Subcutaneous adipose tissue (tissue), 4 donors: ENCODE results near the gene CLMP. TPM values are rescaled to one million over a fixed set of nuclear protein-coding genes. Genes with fewer than 3 reads are reported as not detected.

Experiments
- CTCF ChIP-seq: fragments of 450-650 bp; IDR thresholded peaks from one replicate; pipeline ENCODE4 v1.5.1; 2016; ENCODE audit warnings: low read depth, mild to moderate bottlenecking, control low read depth, antibody characterized with exemption, moderate library complexity
- total RNA-seq, 4 donors: library from RNA; depleted of rRNA; stranded (reverse); fragments of >200 nt; gene quantifications; one replicate each; pipeline ENCODE4 v1.1.0, GENCODE V29; 2016

Gene CLMP
- total RNA-seq, 4 donors from 2014 or later, result 201 to 240 (median 209) TPM

GRCh38 chr11:123216249-123216648 is 21.2 kb upstream of the CLMP start:
- TF ChIP-seq CTCF, result no peak

GRCh38 chr11:123214940-123215339 is 19.9 kb upstream of the CLMP start:
- no peak for TF ChIP-seq CTCF

- no peak for TF ChIP-seq CTCF
These were observed 19.3 kb upstream of the CLMP start for GRCh38 chr11:123214396-123214795.

GRCh38 chr11:123213307-123213771 is 18.3 kb upstream of the CLMP start:
- TF ChIP-seq CTCF, result no peak

- TF ChIP-seq CTCF, result no peak
These were observed 17.4 kb upstream of the CLMP start for GRCh38 chr11:123212406-123212805.

DNA sequence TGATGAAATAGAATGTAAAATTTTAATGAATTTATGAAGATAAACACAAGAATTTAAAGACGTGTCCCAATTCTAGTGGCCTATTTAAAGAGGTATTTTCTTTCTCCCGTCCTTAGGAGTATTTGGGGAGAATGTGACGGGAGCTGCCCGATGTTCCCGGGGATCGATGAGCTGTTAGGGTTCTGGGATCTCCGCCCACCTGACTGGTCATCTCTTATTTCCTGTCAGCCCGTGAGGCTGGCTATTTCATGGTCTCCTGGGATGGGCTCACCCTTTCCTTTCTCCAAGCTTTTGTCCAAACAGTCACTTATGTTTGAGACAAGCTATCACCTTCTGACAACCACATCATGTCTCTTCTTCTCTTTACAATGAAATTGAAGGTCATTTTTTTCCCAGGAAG is 16.9 kb upstream of the CLMP start:
- no peak for TF ChIP-seq CTCF

DNA sequence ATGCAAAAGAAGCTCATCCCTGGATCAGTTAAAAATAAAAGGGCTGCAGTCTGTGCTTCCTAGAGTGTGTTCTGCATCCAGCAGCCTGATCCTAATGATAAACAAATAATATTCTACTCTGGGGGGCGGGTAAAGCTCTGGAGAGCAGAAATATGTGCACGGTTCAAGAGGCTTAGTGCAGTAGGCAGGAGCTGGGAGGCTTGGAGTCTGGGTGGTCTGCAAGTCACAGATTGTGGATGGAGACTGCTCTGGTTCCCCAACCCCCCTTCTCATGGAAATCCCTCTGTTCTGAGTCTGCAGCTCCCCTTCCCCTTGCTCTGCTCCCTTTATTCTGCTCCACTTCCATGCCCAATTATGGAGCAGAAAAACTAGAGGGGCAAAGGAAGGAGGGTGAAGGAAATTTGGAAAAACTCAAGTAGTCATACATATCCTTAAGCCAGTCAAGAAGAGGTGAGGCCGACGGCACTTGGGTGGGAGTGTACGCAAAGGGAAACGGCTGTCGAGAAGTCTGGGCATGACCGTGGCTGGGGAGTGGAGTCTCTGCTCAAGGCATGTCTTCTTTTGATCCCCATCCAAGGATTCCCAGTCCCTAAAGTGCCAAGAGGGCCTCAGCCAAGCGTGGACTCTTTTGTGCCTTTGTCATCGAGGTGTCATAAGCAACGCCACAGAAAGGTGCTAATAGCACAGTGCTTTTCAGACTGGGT is 16.3 kb upstream of the CLMP start:
- TF ChIP-seq CTCF, result no peak
